ENCODE measurements around the gene AKR1C2. TPM values are rescaled to one million over a fixed set of nuclear protein-coding genes. Genes with fewer than 3 reads are reported as not detected.
A peak's percentile ranks its signal among the peaks of the same experiment; 100 is the strongest.

The AKR1C2 gene
- total and polyA plus RNA-seq, 9 of the 15 experiments (the other 6 are each of a cell fraction or from before 2014, with no cell fraction given), result 13.8 to 74.0 (median 30.5) TPM

GRCh38 chr10:4981722-4982471 lies 21.8 kb downstream of the AKR1C2 start (continued):
- TF ChIP-seq POLR2AphosphoS5 (IDR thresholded peaks at IDR 0.05; ENCODE audit: control insufficient read depth, insufficient read depth, low read depth, low read length) (peak; percentile 67), ZNF253 (CRISPR knock-in tag; conservative IDR thresholded peaks at IDR 0.05) (no peak), NCOA1 (IDR thresholded peaks at IDR 0.05; ENCODE audit: low read depth) (peak; percentile 85), USF1 (CRISPR knock-in tag; IDR thresholded peaks at IDR 0.05) (no peak), TSHZ1 (CRISPR knock-in tag; IDR thresholded peaks at IDR 0.05) (no peak), CBFB (CRISPR knock-in tag; IDR thresholded peaks at IDR 0.05) (no peak), MAX (CRISPR knock-in tag; IDR thresholded peaks at IDR 0.05) (peak; percentile 40; the same call in 1 of the 2 replicates), RB1 (IDR thresholded peaks at IDR 0.05; ENCODE audit: low read depth) (no peak; the same call in 1 of the 2 replicates), HOMEZ (CRISPR knock-in tag; IDR thresholded peaks at IDR 0.05) (no peak), ZNF232 (CRISPR knock-in tag; IDR thresholded peaks at IDR 0.05) (no peak), ZNF586 (CRISPR knock-in tag; conservative IDR thresholded peaks at IDR 0.05) (no peak), TCF7 (IDR thresholded peaks at IDR 0.05; ENCODE audit: borderline replicate concordance) (no peak), SAFB2 (IDR thresholded peaks at IDR 0.05; ENCODE audit: borderline replicate concordance, low read depth, low read length, severe bottlenecking) (no peak), DDX20 (tag; IDR thresholded peaks at IDR 0.05; ENCODE audit: low read depth) (no peak), NUFIP1 (IDR thresholded peaks at IDR 0.05; ENCODE audit: partially characterized antibody) (no peak), PKNOX1 (IDR thresholded peaks at IDR 0.05) (no peak), ELF1 (tag; IDR thresholded peaks at IDR 0.05) (no peak), NR2C1 (IDR thresholded peaks at IDR 0.05) (no peak; the same call in 1 of the 2 replicates), NR2C1 (tag; IDR thresholded peaks at IDR 0.05) (peak; percentile 76), GTF2E2 (tag; IDR thresholded peaks at IDR 0.05) (no peak), SREBF1 (IDR thresholded peaks at IDR 0.05; ENCODE audit: borderline replicate concordance, low read depth, low read length) (no peak), GTF2A2 (tag; IDR thresholded peaks at IDR 0.05) (no peak)

Measured in K562 (cell line).